ENCODE measurements around the gene DDR1. TPM values are rescaled to one million over a fixed set of nuclear protein-coding genes. Genes with fewer than 3 reads are reported as not detected.
A peak's percentile ranks its signal among the peaks of the same experiment; 100 is the strongest.

Gene DDR1
- polyA plus RNA-seq, 1 donor (not counting 4 experiments of a cell fraction or from before 2014, with no cell fraction given) = 104 TPM

DNA sequence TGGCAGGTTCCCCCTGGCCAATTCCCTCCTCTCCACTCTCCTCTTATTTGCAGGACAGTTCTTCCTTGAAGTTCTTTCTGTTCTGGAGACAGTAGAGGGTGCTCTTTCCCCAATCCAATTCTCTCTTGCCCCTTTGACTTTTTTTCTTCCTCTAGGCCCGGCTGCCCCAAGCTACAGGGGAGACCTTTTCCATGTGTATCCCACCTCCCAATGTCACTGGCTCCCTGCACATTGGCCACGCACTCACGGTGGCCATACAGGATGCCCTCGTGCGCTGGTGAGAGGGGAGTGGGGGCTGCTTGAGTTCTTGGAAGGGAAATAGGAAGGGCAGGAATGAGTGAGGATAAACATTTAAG is 31.2 kb downstream of the DDR1 start:
- Histone ChIP-seq H3K9me3 (ENCODE audit: control insufficient read depth, low read depth, low read length) (no peaks in the 10 kb centered on the region), H3K27me3 (ENCODE audit: control insufficient read depth, extremely low read depth, insufficient read depth, low read length) (no peaks in the 10 kb centered on the region), H3K9ac (ENCODE audit: control insufficient read depth, extremely low read depth, insufficient read depth, low read length) (no peak overlapping the region), H3K79me2 (ENCODE audit: control insufficient read depth, insufficient read depth, low read length) (no peaks in the 10 kb centered on the region), H3K4me1 (ENCODE audit: control insufficient read depth, extremely low read depth, insufficient read depth, low read length) (peaks cover 22% of the 10 kb centered on the region), H3K9me1 (ENCODE audit: control insufficient read depth, extremely low read depth, insufficient read depth, low read length) (no peaks in the 10 kb centered on the region), H3K4me3 (ENCODE audit: control insufficient read depth in 2 of 3, extremely low read depth in 1 of 3, insufficient read depth in 2 of 3, low read depth in 1 of 3, low read length in 3 of 3) (peak overlapping the region in 1 of 3 experiments; percentile 77), H4K20me1 (ENCODE audit: control insufficient read depth, extremely low read depth, insufficient read depth, low read length) (no peaks in the 10 kb centered on the region), H3K36me3 (ENCODE audit: control insufficient read depth in 2 of 2, extremely low read depth in 1 of 2, insufficient read depth in 2 of 2, low read length in 2 of 2) (peaks cover 23 to 26% of the 10 kb centered on the region in 2 experiments), H3K4me2 (ENCODE audit: control insufficient read depth, extremely low read depth, insufficient read depth, low read depth, low read length) (peak overlapping the region; percentile 96), H2AFZ (ENCODE audit: control insufficient read depth, low read length) (no peak overlapping the region), H3K27ac (ENCODE audit: control insufficient read depth, insufficient read depth, low read length) (peak overlapping the region; percentile 59)
- dilution Hi-C loops (cut with MboI; ENCODE audit: extremely low pct_ligation_motif_present, low sequenced_read_pairs) = no loop called here
- DNase-seq (ENCODE audit: low read depth, low spot score) (no peak), FAIRE-seq (peak; percentile 71)
- TF ChIP-seq, protein P1, sequence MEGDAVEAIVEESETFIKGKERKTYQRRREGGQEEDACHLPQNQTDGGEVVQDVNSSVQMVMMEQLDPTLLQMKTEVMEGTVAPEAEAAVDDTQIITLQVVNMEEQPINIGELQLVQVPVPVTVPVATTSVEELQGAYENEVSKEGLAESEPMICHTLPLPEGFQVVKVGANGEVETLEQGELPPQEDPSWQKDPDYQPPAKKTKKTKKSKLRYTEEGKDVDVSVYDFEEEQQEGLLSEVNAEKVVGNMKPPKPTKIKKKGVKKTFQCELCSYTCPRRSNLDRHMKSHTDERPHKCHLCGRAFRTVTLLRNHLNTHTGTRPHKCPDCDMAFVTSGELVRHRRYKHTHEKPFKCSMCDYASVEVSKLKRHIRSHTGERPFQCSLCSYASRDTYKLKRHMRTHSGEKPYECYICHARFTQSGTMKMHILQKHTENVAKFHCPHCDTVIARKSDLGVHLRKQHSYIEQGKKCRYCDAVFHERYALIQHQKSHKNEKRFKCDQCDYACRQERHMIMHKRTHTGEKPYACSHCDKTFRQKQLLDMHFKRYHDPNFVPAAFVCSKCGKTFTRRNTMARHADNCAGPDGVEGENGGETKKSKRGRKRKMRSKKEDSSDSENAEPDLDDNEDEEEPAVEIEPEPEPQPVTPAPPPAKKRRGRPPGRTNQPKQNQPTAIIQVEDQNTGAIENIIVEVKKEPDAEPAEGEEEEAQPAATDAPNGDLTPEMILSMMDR (optimal IDR thresholded peaks at IDR 0.05 in 1 of 3, IDR thresholded peaks at IDR 0.05 in 1 of 3, conservative IDR thresholded peaks at IDR 0.05 in 1 of 3; ENCODE audit: extremely low read depth in 1 of 3, insufficient read depth in 2 of 3, low read length in 3 of 3) = peak; percentile 56 to 64 (median 60)
- no peak for TF ChIP-seq EZH2 (IDR thresholded peaks at IDR 0.05; ENCODE audit: low read length)

DNA sequence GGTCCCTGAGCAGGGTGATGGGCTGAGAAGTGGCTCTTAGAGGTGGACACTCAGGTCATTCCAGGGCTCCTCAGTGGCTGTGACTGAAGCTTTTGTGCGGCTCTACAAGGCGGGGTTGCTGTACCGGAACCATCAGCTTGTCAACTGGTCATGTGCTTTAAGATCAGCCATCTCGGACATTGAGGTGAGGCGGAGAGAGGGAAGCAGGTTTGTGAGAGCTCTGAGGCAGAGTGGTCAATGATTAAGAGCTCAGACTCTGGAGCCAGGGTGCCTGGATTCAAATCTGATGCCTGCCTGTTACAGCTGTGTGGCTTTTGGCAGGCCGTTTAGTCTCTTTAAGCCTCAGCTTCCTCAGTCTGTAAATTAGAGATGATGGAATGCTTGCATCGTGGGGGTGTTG is 32.7 kb downstream of the DDR1 start:
- H3K27me3 ChIP-seq (ENCODE audit: control insufficient read depth, extremely low read depth, insufficient read depth, low read length) = no peaks in the 10 kb centered on the region
- no peaks in the 10 kb centered on the region for H4K20me1 ChIP-seq (ENCODE audit: control insufficient read depth, extremely low read depth, insufficient read depth, low read length)
- TF ChIP-seq, protein P1 (optimal IDR thresholded peaks at IDR 0.05 in 1 of 3, IDR thresholded peaks at IDR 0.05 in 1 of 3, conservative IDR thresholded peaks at IDR 0.05 in 1 of 3; ENCODE audit: extremely low read depth in 1 of 3, insufficient read depth in 2 of 3, low read length in 3 of 3) = no peak
- no peak for TF ChIP-seq EZH2 (IDR thresholded peaks at IDR 0.05; ENCODE audit: low read length)
- H3K9me1 ChIP-seq (ENCODE audit: control insufficient read depth, extremely low read depth, insufficient read depth, low read length) = no peaks in the 10 kb centered on the region
- H3K79me2 ChIP-seq (ENCODE audit: control insufficient read depth, insufficient read depth, low read length) = no peaks in the 10 kb centered on the region
- peaks cover 14 to 30% of the 10 kb centered on the region in 2 experiments for H3K36me3 ChIP-seq (ENCODE audit: control insufficient read depth in 2 of 2, extremely low read depth in 1 of 2, insufficient read depth in 2 of 2, low read length in 2 of 2)
- DNase-seq (ENCODE audit: low read depth, low spot score) (no peak), FAIRE-seq (no peak)
- no peak overlapping the region for H3K4me3 ChIP-seq (ENCODE audit: control insufficient read depth in 2 of 3, extremely low read depth in 1 of 3, insufficient read depth in 2 of 3, low read depth in 1 of 3, low read length in 3 of 3)
- H3K9me3 ChIP-seq (ENCODE audit: control insufficient read depth, low read depth, low read length) = no peaks in the 10 kb centered on the region
- H3K9ac ChIP-seq (ENCODE audit: control insufficient read depth, extremely low read depth, insufficient read depth, low read length) = no peak overlapping the region
- no peak overlapping the region for H3K4me2 ChIP-seq (ENCODE audit: control insufficient read depth, extremely low read depth, insufficient read depth, low read depth, low read length)
- H3K4me1 ChIP-seq (ENCODE audit: control insufficient read depth, extremely low read depth, insufficient read depth, low read length) = peaks cover 26% of the 10 kb centered on the region
- no peak overlapping the region for H3K27ac ChIP-seq (ENCODE audit: control insufficient read depth, insufficient read depth, low read length)
- no peak overlapping the region for H2AFZ ChIP-seq (ENCODE audit: control insufficient read depth, low read length)
- dilution Hi-C loops (cut with MboI; ENCODE audit: extremely low pct_ligation_motif_present, low sequenced_read_pairs) = no loop called here
